ENCODE measurements around the gene AGK. TPM values are rescaled to one million over a fixed set of nuclear protein-coding genes. Genes with fewer than 3 reads are reported as not detected.

AGK gene
- total RNA-seq, 1 experiment from 2014 or later, result 32.6 TPM

GRCh38 chr7:141649865-141650634, 98.8 kb downstream of the AGK start:
- CTCF ChIA-PET, result interaction anchor here (1.0 kb wide), 1 partner anchor 88 kb away, joined by 3 read pairs; the partner anchor contains the start of gene SSBP1
- H3K27me3 ChIP-seq (ENCODE audit: control insufficient read depth, insufficient read depth, low read length), result no peaks in the 10 kb centered on the region
- intact Hi-C loops (cut with micrococcal nuclease; ENCODE audit: unreplicated experiment) (loop anchor here (5.0 kb wide), 3 partner anchors 87 to 137 kb away; partner anchors contain the start of gene SSBP1), in situ Hi-C loops (cut with HindIII; ENCODE audit: low pct_unique_long_range_greater_than_20kb, low sequenced_read_pairs) (no loop called here)
- H3K36me3 ChIP-seq (ENCODE audit: control insufficient read depth, insufficient read depth, low read length), result no peaks in the 10 kb centered on the region; the same call in 1 of the 2 replicates
- ATAC-seq, result peak; percentile 94
- H3K27ac ChIP-seq (ENCODE audit: low read length), result no peak overlapping the region
- no TSS peak for BruUV-seq (replicated peaks)
- no peaks in the 10 kb centered on the region for H3K4me1 ChIP-seq (ENCODE audit: control insufficient read depth, insufficient read depth, low read length)
- no peak for TF ChIP-seq TCF7L2 (IDR thresholded peaks at IDR 0.05; ENCODE audit: low read depth, low read length)
- peak; percentile 87 for TF ChIP-seq CTCF (IDR thresholded peaks at IDR 0.05)
- TF ChIP-seq SIN3A (IDR thresholded peaks at IDR 0.05; ENCODE audit: borderline replicate concordance, insufficient read depth, low read depth, low read length), result no peak
- no peak for TF ChIP-seq REST (IDR thresholded peaks at IDR 0.05; ENCODE audit: insufficient read depth in 1 of 2, low read depth in 2 of 2, low read length in 1 of 2)
- no peak for TF ChIP-seq POLR2AphosphoS5 (IDR thresholded peaks at IDR 0.05; ENCODE audit: low read depth, low read length)
- H3K4me3 ChIP-seq (ENCODE audit: low read depth in 2 of 2, low read length in 2 of 2), result no peak overlapping the region
- POLR2A ChIA-PET, result no interaction called here
- DNase-seq (ENCODE audit: low read depth, low spot score), result peak; percentile 42
- no peaks in the 10 kb centered on the region for H3K9me3 ChIP-seq (ENCODE audit: control insufficient read depth, insufficient read depth, low read depth, low read length)

- TF ChIP-seq TCF7L2 (IDR thresholded peaks at IDR 0.05; ENCODE audit: low read depth, low read length) (no peak), REST (IDR thresholded peaks at IDR 0.05; ENCODE audit: insufficient read depth in 1 of 2, low read depth in 2 of 2, low read length in 1 of 2) (no peak), SIN3A (IDR thresholded peaks at IDR 0.05; ENCODE audit: borderline replicate concordance, insufficient read depth, low read depth, low read length) (no peak), POLR2AphosphoS5 (IDR thresholded peaks at IDR 0.05; ENCODE audit: low read depth, low read length) (no peak), CTCF (IDR thresholded peaks at IDR 0.05) (no peak)
- in situ Hi-C loops (cut with HindIII; ENCODE audit: low pct_unique_long_range_greater_than_20kb, low sequenced_read_pairs), result no loop called here
Measured at GRCh38 chr7:141651417-141651816, 100.2 kb downstream of the AGK start.

More at GRCh38 chr7:141651417-141651816, 100.2 kb downstream of the AGK start:
- ChIA-PET CTCF (no interaction called here), POLR2A (no interaction called here)
- H3K27me3 ChIP-seq (ENCODE audit: control insufficient read depth, insufficient read depth, low read length), result no peaks in the 10 kb centered on the region
- ATAC-seq, result no peak
- no peak for DNase-seq (ENCODE audit: low read depth, low spot score)
- no peaks in the 10 kb centered on the region; the same call in 1 of the 2 replicates for H3K36me3 ChIP-seq (ENCODE audit: control insufficient read depth, insufficient read depth, low read length)
- BruUV-seq (replicated peaks), result no TSS peak
- H3K27ac ChIP-seq (ENCODE audit: low read length), result no peak overlapping the region
- intact Hi-C loops (cut with micrococcal nuclease; ENCODE audit: unreplicated experiment), result loop anchor here (5.0 kb wide), 3 partner anchors 86 to 136 kb away; partner anchors contain the start of gene SSBP1
- H3K9me3 ChIP-seq (ENCODE audit: control insufficient read depth, insufficient read depth, low read depth, low read length), result no peaks in the 10 kb centered on the region
- H3K4me3 ChIP-seq (ENCODE audit: low read depth in 2 of 2, low read length in 2 of 2), result no peak overlapping the region
- H3K4me1 ChIP-seq (ENCODE audit: control insufficient read depth, insufficient read depth, low read length), result no peaks in the 10 kb centered on the region

Data from Panc1 (cell line).